SKM-1 treated with dmso at 0.1 percent for 144 hours (cell line): ENCODE results near the gene MAN1A1.
A peak's percentile ranks its signal among the peaks of the same experiment; 100 is the strongest.

Experiments used
- DNase-seq: peaks from one replicate; lab custom pipeline; 2025; ENCODE audit not compliant: unreplicated experiment; lab: John Stamatoyannopoulos, UW

The MAN1A1 gene

DNA sequence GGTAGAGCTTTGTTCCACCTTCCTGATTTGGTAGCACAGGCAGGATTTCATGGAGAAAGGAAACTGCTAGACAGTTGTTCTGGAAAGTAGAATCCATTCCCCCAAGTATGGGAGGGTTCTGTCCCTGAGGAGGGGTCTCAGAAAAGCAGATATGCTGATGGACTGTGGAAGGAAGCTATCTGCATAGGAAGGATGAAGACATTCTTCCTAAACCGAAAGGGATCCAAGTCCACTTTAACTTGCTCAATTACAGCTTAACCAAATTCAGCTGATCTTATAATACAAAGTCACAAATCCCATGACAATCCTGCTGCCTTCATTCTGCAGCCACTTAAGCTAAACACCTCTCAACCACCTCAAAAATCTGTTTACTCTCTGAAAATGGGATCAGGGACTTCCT, 2.6 kb downstream of the MAN1A1 start:
- DNase-seq = no peak

DNA sequence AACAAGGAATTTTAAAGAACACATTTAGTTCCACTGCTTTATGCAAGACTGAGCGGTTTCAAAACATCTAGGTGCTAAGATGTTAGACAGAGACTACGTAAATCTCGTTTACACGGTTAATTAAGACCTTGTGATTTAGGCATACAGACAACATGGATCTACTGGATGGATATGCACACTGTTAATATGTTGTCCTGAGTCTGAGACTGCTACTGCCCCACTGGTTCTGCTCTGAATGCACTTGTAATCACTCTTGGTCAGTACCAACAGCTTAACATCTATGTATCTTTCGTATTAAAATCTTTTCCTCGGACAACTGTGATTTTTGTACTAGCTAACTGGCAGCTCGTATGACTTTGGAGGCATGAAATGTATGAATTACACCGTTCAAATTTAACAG, 3.1 kb downstream of the MAN1A1 start:
- no peak for DNase-seq

DNA sequence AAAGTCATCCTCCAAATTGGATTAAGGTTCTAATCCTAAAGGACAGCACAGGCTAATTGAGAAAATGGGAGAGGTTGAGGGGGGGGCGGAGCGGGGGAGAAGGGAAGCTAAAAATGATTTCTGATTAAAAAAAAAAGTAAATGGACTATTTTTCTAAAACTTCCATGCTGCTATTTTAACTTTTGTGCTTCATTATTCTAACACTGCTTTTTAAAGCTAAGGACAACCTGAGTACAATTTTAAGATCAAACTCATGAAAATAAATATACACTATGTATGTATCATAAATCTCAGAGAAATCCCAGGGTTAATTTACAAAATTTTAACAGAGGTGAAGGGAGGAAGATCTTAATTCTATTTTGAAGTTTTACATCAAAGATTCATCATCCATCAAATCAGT, 4.4 kb downstream of the MAN1A1 start:
- no peak for DNase-seq

DNA sequence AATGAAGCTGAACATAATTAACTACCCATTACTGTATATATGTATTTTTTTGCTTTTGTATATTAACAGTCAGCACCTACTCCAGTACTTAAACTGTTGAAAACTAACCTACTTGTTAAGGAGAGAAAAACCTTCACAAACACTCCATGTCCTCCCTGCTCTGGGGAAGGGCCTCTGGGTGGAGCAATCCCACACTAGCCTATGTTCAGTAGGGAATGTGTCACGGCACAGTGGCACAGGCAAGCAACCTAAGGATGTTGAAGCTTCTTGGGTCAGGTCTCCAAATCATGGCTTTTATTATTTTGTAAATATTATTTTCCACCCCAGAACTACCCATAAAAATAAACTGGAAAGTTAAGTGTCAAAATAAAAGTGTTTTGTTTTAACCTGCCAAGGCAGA, 5.3 kb downstream of the MAN1A1 start:
- DNase-seq = no peak

DNA sequence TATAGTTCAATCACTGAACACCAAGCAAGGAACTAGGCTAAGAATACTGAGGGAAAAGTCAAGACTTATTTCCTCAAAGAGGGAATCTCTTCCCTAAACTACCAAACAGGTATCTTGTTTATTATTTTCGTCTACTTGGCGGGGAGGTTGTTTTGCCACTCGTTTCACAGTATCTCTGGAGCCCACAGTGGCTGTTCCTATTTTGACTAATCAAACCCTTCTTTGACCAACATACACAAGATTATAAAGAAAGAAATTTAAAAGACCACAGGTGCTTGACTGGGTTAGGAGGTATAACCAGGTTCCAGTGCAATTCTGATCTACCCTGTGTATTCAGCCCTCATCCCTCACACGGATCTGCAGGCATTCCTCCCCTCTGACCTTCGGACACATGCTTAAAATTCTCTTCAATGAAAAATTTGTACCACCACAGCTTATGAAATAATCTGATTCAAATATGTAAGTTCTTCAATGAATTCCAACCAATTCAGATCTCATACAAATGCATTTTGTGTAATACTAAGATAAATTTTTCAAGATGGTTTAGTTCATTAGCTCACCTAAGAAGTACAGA, 5.9 kb downstream of the MAN1A1 start:
- DNase-seq = no peak

DNA sequence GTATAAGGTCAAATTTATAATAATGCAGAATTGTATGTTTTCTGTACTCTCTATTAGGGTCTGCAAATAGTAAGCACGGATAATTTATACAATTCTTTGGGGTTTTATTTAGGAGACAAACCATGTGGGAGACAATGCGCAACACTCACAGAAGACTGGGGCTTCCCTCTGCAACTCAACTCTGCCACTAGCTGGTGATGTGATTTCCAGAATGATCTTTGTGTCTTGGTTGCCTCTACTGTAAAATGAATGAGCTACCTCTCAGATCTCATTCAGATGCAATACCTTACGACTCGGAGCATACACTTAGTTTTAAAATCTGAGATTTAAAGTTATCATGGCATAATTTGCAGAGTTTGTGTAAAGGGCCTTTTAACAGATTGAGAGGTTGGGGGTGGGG, 6.4 kb downstream of the MAN1A1 start:
- no peak for DNase-seq

DNA sequence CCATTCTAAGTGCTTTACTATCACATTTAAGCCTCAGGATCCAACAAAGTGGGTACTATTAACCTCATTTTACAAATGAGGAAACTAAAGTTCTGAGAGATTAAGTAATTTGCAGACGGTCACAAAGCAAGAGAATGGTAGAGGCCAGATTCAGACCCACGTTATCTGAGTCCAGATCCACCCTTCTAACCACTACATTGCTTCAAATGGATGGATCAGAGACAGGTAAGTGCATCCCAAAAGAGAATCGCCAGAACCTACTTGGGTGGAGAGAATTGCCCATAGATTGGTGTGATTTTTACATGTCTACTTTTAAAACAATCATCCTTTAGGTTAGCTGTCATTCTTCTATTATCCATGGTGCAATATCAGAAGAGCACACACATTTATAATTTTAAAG, 7.1 kb downstream of the MAN1A1 start:
- no peak for DNase-seq

DNA sequence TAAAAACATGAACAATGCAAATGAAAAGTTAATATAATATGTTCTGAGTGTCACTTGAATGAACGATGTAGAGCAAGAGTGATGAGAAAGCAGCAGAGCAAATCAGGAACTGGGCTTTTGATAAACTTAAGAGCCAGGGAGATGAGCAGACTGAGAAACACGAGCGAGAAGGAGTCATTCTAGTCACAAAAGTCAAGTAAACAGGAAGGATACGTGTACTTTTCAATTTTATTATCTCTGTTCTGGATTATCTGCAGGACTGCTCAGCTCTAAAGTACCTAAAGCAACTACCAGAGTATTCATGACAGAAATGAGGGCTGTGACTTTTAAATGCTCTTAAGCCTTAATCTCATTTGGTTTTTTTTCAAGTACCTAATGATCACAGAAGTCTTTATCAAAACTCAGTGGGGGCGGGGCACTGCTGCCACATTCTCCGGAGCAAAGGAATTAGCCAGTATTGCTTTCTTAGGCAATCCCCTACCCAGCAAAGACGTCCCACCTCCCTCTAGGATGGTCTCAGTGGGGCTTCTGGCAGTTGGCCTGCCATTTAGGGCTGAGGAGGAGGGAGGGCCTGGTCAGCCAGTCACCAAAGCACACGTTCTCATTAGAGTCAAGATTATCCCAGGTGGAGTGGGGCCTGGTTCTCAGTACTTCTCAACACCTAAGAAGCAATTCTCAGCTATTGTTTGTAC, 8.6 kb downstream of the MAN1A1 start:
- DNase-seq = no peak

DNA sequence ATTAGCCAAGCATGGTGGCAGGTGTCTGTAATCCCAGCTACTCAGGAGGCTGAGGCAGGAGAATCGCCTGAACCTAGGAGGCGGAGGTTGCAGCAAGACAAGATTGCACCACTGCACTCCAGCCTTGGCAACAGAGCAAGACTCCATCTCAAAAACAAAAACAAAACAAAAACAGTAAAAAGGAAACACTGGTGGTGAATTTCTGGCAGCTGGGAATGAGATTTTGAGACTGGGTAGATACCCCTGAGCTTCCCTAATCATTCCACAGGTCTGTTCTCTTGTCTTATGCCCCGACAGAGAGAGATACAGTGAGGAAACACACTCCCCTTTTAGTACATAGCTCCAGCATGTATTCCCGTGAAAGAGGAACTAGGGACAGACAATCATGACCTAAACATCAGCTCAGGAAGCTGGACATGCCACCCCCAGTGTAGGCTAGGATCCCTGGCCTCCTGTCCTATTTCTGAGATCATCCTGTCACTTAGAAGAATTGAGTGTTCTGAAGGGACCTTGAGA, 9.6 kb downstream of the MAN1A1 start:
- DNase-seq = peak; percentile 30

DNA sequence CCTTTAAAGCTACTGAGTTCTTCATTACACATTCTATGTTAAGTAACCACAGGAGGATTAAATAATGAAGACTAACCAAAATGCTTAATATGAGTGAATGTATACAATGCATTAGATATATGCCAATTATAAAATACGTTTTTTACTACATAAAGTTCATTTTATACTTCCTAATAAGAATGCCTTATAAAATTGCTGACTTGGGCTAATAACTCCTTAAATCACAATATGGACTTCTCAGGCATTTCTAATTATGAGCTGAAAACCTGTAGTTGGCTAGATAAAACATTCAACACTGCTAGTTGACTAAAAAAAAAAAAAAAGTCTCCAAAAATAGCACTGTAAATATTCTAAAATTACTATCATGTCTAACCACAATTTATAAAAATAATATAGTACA, 11.8 kb downstream of the MAN1A1 start:
- no peak for DNase-seq

DNA sequence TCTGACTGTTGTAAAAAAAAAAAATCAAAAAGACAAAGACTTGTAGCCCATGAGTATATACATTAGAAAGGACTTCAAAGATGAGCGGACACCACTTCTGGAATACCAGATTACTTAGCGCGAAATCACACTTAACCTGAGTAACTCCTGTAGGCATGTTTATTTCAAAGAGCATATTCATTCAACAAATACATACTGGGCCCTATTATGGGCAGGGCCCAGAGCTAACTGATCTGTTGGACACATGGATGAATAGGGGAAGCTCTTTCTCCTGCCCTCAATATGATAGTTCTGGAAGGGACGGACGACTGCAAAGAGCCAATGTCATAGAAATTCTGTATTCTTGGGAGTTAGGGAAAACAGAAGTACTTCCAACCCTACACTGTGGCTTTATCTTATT, 12.3 kb downstream of the MAN1A1 start:
- DNase-seq = no peak

DNA sequence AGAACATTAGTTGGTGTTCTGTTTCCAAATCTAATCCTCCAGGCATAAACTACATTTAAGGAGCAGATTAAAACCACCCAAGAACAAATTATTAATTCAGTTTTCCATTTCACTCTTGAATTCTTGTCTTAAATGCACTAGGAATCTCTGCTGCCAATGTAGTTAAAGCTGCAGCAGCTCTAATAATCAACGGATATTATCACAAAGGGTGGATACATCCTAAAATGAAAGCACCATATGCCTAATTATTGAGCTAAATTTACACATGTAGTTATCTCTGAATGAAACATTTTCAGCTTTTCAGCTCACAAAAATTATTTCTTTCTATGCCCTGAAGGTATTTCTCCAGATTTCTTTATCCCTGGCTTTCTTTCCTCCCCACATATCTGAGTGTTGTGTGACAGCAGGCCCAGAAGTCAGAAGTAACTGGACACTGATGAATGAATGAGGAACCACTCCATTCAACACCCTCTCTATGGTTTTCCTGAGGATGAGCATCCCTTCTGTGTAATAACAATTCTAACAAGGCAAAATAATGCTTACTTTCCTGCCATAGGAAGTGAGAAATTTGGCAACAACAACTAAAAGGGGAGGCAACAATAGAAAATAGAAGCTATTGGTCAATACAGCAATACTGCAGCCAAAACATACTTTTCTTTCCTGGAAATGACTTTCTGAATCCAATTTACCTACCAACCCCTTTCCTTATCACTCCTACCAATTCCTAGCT, 14.9 kb downstream of the MAN1A1 start:
- no peak for DNase-seq

DNA sequence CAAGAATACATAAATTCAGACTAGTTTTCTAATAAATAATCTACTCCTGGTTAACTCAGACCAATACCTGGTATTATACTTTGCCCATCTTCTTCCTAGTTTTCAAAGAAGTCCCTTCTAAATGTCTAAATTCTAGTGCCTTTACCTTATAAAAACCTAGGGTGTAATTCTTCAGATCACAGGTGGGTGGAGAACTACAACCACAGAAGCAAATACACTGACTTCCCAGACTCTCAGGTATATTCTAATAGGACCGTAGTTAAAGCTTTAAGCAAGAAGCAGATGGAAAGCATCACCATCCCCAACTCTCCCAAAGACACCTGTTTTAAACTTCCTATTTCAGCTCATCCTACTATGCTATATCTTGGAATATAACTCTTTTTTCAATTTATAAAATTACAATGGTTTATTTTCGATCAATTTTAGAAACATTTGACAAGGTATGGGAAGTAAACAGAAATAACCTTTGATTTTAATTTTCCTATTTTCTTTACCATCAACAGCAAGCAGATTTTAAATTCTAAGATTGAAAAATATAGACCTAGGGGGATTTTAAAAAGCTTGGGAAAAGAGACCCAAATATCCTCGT, 15.8 kb downstream of the MAN1A1 start:
- no peak for DNase-seq

DNA sequence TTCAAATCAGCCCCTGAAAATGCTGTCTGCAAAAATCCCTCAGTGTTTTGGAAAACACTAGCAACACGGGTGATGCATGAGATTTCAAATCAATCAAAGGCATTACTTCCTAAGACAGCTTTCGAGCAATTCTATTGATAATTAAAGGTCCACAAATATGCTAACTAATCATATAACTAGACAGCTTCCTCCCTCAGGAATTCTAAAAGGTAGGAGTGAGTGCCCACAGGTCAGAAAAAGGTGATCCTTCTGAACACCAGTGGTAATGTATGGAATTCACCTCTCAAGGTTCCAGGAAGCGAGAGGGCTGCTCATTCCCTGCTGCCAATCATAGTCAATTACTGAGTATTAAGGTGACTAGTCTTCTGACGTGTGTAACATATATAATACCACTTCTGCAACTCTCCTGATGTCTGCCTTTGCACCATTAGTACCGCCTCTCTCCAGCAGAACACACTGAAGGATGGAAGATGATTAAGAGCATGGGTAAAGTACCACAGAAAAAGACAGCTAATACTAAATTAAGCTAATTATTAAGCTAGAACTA, 16.4 kb downstream of the MAN1A1 start:
- no peak for DNase-seq

DNA sequence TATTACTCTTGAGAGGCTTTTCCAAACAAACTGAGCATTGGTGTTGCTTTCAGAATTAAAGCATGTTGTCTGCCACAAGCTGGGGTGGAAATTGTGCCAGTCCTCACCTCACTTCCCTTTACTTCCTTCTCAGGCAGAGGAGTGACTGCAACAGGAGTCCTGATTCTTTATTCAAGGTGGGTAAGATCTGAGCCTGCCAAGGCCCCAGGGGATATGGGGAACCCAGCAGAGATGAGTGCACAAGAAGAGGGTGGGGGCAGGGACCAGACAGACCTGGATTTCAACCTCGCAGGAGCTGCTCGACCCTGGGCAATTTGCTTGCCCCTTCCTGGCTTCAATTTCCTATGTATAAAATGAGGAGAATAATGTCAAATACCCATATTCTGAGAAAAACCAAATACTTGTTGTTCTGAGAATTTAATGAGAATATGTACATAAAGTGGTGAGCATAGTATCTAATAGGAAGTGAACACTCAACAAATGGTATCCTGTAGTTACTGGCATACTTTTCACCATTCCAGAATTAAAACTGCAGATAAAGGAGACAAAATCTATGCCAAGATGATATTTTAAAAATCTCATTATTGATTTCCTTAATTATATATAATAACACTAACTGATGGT, 17.8 kb downstream of the MAN1A1 start:
- DNase-seq = no peak

DNA sequence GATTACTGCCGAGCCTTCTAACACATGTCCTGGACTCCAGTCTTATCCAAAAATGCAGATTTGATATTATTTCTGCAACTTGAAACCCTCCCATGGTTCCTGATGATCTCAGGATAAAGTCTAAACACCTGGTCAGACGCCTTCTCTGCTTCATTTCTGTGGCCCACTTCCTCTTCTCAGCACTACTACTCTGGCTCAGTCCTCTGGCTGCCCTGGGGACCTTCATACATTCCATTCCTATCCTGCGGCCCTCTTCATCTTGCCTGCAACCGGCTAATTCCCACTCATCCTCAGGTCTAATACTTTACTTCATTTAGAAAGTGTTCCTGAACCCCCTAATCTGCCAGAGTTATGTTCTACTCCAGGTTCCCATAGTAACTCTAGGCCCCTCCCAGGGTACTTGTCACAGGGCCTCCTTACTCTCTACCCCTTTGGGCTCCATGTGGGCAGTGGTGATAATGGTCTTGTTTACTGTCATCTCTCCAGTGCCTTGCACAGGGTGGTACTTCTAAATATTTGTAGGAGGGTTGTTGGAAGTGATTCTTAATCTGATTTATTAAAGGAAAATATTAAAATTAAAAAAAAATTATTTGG, 18.9 kb downstream of the MAN1A1 start:
- DNase-seq = no peak

DNA sequence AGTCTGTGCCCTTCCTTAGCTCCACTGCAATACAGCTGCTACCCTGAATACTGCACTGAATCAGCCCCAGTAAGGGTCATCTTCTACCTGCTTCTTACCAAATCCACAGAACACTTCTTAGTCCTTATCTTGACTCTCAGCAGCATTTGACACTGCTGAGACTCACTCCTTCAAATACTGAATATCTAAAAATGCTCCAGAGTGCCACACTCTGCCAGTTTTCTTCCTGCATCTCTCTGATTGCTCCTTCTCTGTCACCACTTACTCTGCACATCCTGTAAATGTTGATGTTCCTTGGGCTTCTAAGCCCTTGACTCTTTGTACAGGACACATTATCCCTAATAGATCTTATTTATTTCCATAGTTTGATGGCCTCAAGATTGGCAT, 19.8 kb downstream of the MAN1A1 start:
- DNase-seq = no peak

DNA sequence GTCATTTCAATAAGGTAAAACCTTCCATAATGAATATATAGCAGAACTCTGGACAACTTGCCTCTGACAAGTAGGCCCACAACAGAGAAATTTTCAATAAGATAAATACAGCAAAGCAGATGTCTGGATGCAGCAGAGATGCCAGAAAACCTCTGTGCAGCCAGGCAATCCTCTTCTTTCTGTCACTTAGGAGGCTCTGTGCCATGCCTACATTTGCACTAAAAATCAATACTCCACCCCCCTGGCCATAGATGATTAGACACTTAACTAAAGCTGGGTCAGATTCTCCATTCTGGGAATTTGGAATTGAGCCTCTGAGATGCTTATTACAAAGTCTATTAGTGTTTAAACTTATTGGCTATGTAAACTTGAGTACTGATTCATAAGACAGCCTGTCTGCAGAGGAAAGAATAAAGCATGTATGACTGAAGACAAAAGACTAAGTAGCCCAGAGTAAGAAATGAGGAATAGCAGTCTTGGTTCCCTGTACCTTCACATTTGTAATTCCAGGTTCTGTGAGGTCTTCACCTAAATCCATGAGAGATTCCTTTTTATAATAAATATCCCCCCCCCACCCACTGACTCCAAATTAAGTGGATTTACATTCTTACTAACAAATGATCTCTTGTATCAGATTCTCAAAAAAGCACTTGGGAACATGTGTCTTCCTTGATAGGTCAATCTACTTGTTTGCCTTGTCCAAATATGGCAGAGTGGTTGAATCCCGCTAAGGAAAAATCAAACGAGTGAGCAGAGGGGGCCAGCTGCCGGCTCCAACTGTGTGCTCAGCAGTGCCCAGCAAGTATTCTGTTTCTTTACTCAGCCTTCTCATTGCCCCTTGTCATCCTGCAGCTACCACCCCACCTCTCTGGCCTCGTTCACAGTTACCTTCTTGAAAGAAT, 20.4 kb downstream of the MAN1A1 start:
- no peak for DNase-seq

DNA sequence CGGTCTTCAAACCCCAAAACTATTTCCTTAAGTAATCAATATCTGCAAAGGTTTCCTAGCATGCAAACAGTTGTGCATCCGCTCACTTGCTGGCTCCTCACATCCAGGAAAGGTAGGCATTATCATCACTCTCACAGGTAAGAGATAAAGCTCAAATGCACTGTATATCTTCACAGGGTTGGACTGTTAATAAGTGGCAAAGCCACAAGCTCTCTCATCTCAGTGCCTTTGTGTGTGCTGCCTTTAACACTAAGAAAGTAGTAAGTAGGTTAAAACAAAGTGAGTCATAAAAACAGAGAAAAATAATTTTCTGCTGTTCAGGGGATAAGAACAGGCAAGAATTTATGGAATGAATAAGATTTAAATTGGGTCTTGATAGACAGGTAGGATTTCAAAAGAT, 21.3 kb downstream of the MAN1A1 start:
- DNase-seq = no peak

DNA sequence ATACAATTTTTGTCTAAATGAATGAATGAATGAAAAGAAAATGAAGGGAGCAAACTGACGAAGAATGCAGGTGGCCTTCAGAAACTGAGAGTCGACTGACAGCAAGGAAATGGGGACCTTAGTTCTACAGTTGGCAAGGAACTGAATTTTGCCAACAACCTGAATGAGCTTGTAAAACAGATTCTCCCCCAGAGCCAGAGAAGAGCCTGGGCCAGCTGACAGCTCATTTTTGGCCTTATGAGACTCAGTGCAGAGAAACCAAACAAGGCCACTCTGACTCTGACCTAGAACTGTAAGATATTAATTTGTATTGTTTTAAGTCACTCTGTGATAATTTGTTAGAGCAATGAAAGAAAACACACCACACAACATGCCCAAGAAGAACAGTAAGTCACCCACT, 21.8 kb downstream of the MAN1A1 start:
- no peak for DNase-seq
